ENCODE measurements around the gene TMEM63B. TPM values are rescaled to one million over a fixed set of nuclear protein-coding genes. Genes with fewer than 3 reads are reported as not detected.

The TMEM63B gene
- total and polyA plus RNA-seq, 2 of the 8 experiments (the other 6 are each of a cell fraction or from before 2014, with no cell fraction given): 61.1 to 96.8 TPM

GRCh38 chr6:44179072-44179536 is 51.8 kb downstream of the TMEM63B start:
- no peak overlapping the region for H4K5ac ChIP-seq (ENCODE audit: insufficient read length, low read depth, low read length)
- H3K4me1 ChIP-seq (replicated peaks in 1 of 4; ENCODE audit: control insufficient read depth in 3 of 4, insufficient read depth in 4 of 4, low read length in 3 of 4): peaks cover 2 to 15% (median 3%) of the 10 kb centered on the region in 4 experiments; a peak in 5 of 7 replicates
- no peaks in the 10 kb centered on the region for H3K27me3 ChIP-seq (replicated peaks in 1 of 4; ENCODE audit: control insufficient read depth in 3 of 4, extremely low read depth in 1 of 4, insufficient read depth in 3 of 4, low read length in 3 of 4)
- no peak overlapping the region for H3K9ac ChIP-seq (replicated peaks in 1 of 4; ENCODE audit: extremely low read depth in 1 of 4, low read depth in 3 of 4, low read length in 3 of 4)
- no peak overlapping the region for H2BK120ac ChIP-seq (replicated peaks; ENCODE audit: low read depth, low read length)
- POLR2A ChIA-PET (ENCODE audit: partially characterized antibody): interaction anchor here (0.7 to 4.8 kb wide), 4 partner anchors 23 to 468 kb away, joined by 3 to 28 read pairs (median 4); partner anchors contain the start of gene HSP90AB1
- no peak overlapping the region for H4K91ac ChIP-seq (replicated peaks; ENCODE audit: insufficient read length, low read length)
- no peak overlapping the region for H3K4me2 ChIP-seq (ENCODE audit: insufficient read depth in 1 of 2, low read depth in 2 of 2, low read length in 2 of 2)
- no peak overlapping the region for H2BK20ac ChIP-seq (ENCODE audit: low read length)
- no peak overlapping the region for H2BK5ac ChIP-seq (ENCODE audit: low read depth, low read length)
- H3K4ac ChIP-seq (replicated peaks; ENCODE audit: insufficient read length, low read depth, low read length): no peak overlapping the region
- 94% methylated on average over 4 of the region's 4 CpGs; no CpG with 5 or more reads in 1 of the 2 experiments for whole genome bisulfite sequencing, 2 experiments (ENCODE audit: extremely low coverage in 1 of 2, insufficient coverage in 1 of 2, insufficient read length in 1 of 2, insufficient replicate concordance in 2 of 2, low coverage in 1 of 2, low lambda C conversion rate in 2 of 2, missing lambda C conversion rate in 1 of 2)
- no peaks in the 10 kb centered on the region for H3K79me2 ChIP-seq (ENCODE audit: control insufficient read depth in 1 of 2, insufficient read depth in 2 of 2, low read length in 2 of 2)
- no peaks in the 10 kb centered on the region for H4K20me1 ChIP-seq (replicated peaks in 1 of 2; ENCODE audit: control insufficient read depth in 1 of 2, insufficient read depth in 2 of 2, low read length in 2 of 2)
- H2BK15ac ChIP-seq (ENCODE audit: low read length): no peak overlapping the region
- H3K56ac ChIP-seq (replicated peaks; ENCODE audit: insufficient read length, low read depth, low read length): no peak overlapping the region
- no peak overlapping the region for H3K4me3 ChIP-seq (ENCODE audit: extremely low read depth in 1 of 4, insufficient read depth in 2 of 4, low read depth in 3 of 4, low read length in 4 of 4)
- H2AFZ ChIP-seq (ENCODE audit: low read length): no peak overlapping the region
- DNase-seq (ENCODE audit: low read depth in 1 of 2, low spot score in 2 of 2): no peak
- CTCF ChIA-PET (ENCODE audit: partially characterized antibody): interaction anchor here (0.6 to 10.8 kb wide), 4 partner anchors 11 to 49 kb away, joined by 3 to 287 read pairs (median 4); partner anchors contain the start of gene SLC29A1
- H3K27ac ChIP-seq (ENCODE audit: low read depth, low read length): no peak overlapping the region
- H3K23me2 ChIP-seq (ENCODE audit: low read depth, low read length): peaks cover 10% of the 10 kb centered on the region; the same call in 1 of the 2 replicates
- FAIRE-seq: no peak
- no peak overlapping the region for H3K23ac ChIP-seq (ENCODE audit: insufficient read length)
- no peak overlapping the region for H2BK12ac ChIP-seq (ENCODE audit: low read depth, low read length)
- no peak overlapping the region for H3K14ac ChIP-seq (ENCODE audit: insufficient read length)
- no peaks in the 10 kb centered on the region for H3K36me3 ChIP-seq (ENCODE audit: control insufficient read depth in 2 of 4, insufficient read depth in 4 of 4, low read length in 3 of 4)
- no peaks in the 10 kb centered on the region for H3K79me1 ChIP-seq (ENCODE audit: low read depth, low read length)
- no peak overlapping the region for H3K18ac ChIP-seq (ENCODE audit: extremely low read depth, low read length)
- no peak overlapping the region for H4K8ac ChIP-seq (ENCODE audit: extremely low read depth, insufficient read depth, low read length)
- no peak overlapping the region for H2AK5ac ChIP-seq (ENCODE audit: low read depth, low read length)
- no peaks in the 10 kb centered on the region for H3K9me3 ChIP-seq (ENCODE audit: insufficient read depth in 2 of 2, low read depth in 1 of 2, low read length in 1 of 2)
- TF ChIP-seq KDM4A (IDR thresholded peaks at IDR 0.05; ENCODE audit: low read depth, low read length, severe bottlenecking) (no peak), FOSL1 (IDR thresholded peaks at IDR 0.05; ENCODE audit: insufficient read depth, low read depth, low read length) (no peak), TEAD4 (IDR thresholded peaks at IDR 0.05; ENCODE audit: low read depth, low read length) (no peak), CTCF (IDR thresholded peaks at IDR 0.05; ENCODE audit: control extremely low read depth in 1 of 3, insufficient read depth in 1 of 3, low read depth in 1 of 3, low read length in 3 of 3) (no peak), EZH2 (IDR thresholded peaks at IDR 0.05; ENCODE audit: low read depth, low read length, severe bottlenecking) (no peak), CBX8 (IDR thresholded peaks at IDR 0.05; ENCODE audit: borderline replicate concordance, low read depth, low read length) (no peak), PHF8 (conservative IDR thresholded peaks at IDR 0.05; ENCODE audit: low read depth, low read length) (no peak), CREB1 (IDR thresholded peaks at IDR 0.05) (no peak), E2F6 (IDR thresholded peaks at IDR 0.05) (no peak), SP1 (IDR thresholded peaks at IDR 0.05; ENCODE audit: low read depth, low read length) (no peak)

Measured in H1 (cell line).